ENCODE data around the gene ZDHHC11.

ZDHHC11 gene, protein sequence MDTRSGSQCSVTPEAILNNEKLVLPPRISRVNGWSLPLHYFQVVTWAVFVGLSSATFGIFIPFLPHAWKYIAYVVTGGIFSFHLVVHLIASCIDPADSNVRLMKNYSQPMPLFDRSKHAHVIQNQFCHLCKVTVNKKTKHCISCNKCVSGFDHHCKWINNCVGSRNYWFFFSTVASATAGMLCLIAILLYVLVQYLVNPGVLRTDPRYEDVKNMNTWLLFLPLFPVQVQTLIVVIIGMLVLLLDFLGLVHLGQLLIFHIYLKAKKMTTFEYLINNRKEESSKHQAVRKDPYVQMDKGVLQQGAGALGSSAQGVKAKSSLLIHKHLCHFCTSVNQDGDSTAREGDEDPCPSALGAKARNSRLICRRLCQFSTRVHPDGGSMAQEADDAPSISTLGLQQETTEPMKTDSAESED

GRCh38 chr5:850511-851006 lies at the start of gene ZDHHC11:
Gene ZDHHC11 (minus strand): TSS chr5:850986. CDS start chr5:850602, 384 bp downstream.
- peak in 1 of 2 donors; percentile 8 for DNase-seq

GRCh38 chr5:893711-894110 lies 42.9 kb upstream of the ZDHHC11 start:
- no peak for DNase-seq
- ATAC-seq, result no peak
- Mint-ChIP-seq H3K4me1 (peaks cover 35% of the 10 kb centered on the region), H3K27me3 (no peaks in the 10 kb centered on the region), H3K27ac (peak overlapping the region in 1 of 2 donors; percentile 93), H3K9me3 (no peaks in the 10 kb centered on the region), H3K4me3 (peak overlapping the region; percentile 74 to 81)

More at GRCh38 chr5:850511-851006, at the start of gene ZDHHC11:
- H3K4me3 Mint-ChIP-seq, result no peak within 1 kb of the TSS
- no peak for ATAC-seq
- H3K9me3 Mint-ChIP-seq, result peaks cover 0 to 7% of the 10 kb centered on the region in 2 donors
- H3K27ac Mint-ChIP-seq, result no peak within 1 kb of the TSS
- peaks cover 9% of the 10 kb centered on the region for H3K4me1 Mint-ChIP-seq
- peaks cover 21% of the 10 kb centered on the region for H3K27me3 Mint-ChIP-seq

GRCh38 chr5:893137-893506 lies 42.3 kb upstream of the ZDHHC11 start:
- H3K27me3 Mint-ChIP-seq, result no peaks in the 10 kb centered on the region
- ATAC-seq (peak; percentile 54), DNase-seq (no peak)
- H3K9me3 Mint-ChIP-seq, result no peaks in the 10 kb centered on the region
- peak overlapping the region in 1 of 2 donors; percentile 93 for H3K27ac Mint-ChIP-seq
- H3K4me1 Mint-ChIP-seq, result peaks cover 38% of the 10 kb centered on the region
- H3K4me3 Mint-ChIP-seq, result peak overlapping the region; percentile 74 to 81

DNA sequence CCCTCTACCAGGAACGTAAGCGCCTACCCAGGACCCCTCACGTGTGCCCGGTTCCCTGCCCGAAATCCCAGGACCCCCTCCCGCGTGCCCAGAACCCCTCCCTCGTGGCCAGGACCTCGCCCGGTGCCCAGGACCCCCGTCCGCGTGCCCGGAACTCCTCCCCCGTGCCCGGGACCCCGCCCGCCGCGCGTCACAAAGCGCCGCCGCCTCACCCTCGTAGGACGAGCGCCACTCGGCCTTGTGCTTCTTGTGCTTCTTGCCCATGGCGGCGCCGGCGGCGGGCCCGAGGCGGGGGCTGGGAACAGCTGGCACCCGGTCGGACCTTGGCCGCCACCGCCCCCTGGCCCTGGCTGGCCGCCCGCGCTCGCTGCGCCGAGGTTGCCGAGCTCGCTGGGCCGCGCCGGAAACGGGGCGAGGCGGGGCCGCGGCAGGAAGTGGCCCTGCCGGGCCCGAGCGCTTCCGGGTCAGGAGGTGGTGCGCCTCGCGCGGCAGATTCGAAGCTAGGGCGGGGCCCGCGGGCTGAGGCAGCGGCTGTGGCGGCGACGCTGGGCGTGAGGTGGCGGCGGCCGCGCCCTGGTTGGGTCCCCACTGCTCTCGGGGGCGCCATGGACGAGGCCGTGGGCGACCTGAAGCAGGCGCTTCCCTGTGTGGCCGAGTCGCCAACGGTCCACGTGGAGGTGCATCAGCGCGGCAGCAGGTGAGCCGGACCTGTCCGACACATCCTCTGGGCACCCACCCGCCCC lies 41.8 kb upstream of the ZDHHC11 start, which contains the start of the genes BRD9 and TRIP13:
Gene BRD9, minus strand, starts transcription at position 408 of the 743 bp plus-strand sequence. Its CDS starts 144 bp downstream, at position 264.
Gene TRIP13, plus strand, starts transcription at position 491 of the 743 bp plus-strand sequence. Its CDS starts 115 bp downstream, at position 606.
- H3K27me3 Mint-ChIP-seq, result no peaks in the 10 kb centered on the region
- no peaks in the 10 kb centered on the region for H3K9me3 Mint-ChIP-seq
- peaks cover 41% of the 10 kb centered on the region for H3K4me1 Mint-ChIP-seq
- H3K27ac Mint-ChIP-seq, result peak within 1 kb of the TSS; percentile 92 to 93
- ATAC-seq (peak; percentile 99), DNase-seq (peak; percentile 83 to 85)
- peak within 1 kb of the TSS; percentile 80 to 90 for H3K4me3 Mint-ChIP-seq

- H3K4me3 Mint-ChIP-seq, result peak overlapping the region; percentile 80 to 90
- peaks cover 41% of the 10 kb centered on the region for H3K4me1 Mint-ChIP-seq
- no peaks in the 10 kb centered on the region for H3K27me3 Mint-ChIP-seq
- no peaks in the 10 kb centered on the region for H3K9me3 Mint-ChIP-seq
- H3K27ac Mint-ChIP-seq, result peak overlapping the region; percentile 87 to 92
- DNase-seq, result peak in 1 of 2 donors; percentile 11
- ATAC-seq, result peak; percentile 7
These were observed 41.1 kb upstream of the ZDHHC11 start for GRCh38 chr5:891837-892393.

- peak overlapping the region; percentile 80 to 90 for H3K4me3 Mint-ChIP-seq
- no peaks in the 10 kb centered on the region for H3K9me3 Mint-ChIP-seq
- DNase-seq, result no peak
- H3K27me3 Mint-ChIP-seq, result no peaks in the 10 kb centered on the region
- no peak for ATAC-seq
- H3K4me1 Mint-ChIP-seq, result peaks cover 41% of the 10 kb centered on the region
- peak overlapping the region; percentile 87 to 92 for H3K27ac Mint-ChIP-seq
These were observed 40.5 kb upstream of the ZDHHC11 start for GRCh38 chr5:891117-891836.

- ATAC-seq (no peak), DNase-seq (no peak)
- peaks cover 40% of the 10 kb centered on the region for H3K4me1 Mint-ChIP-seq
- H3K9me3 Mint-ChIP-seq, result no peaks in the 10 kb centered on the region
- no peak overlapping the region for H3K27ac Mint-ChIP-seq
- H3K4me3 Mint-ChIP-seq, result no peak overlapping the region
- no peaks in the 10 kb centered on the region for H3K27me3 Mint-ChIP-seq
These were observed 38.4 kb upstream of the ZDHHC11 start for GRCh38 chr5:889075-889710.

GRCh38 chr5:888638-889035 lies 37.9 kb upstream of the ZDHHC11 start:
- peaks cover 0 to under 1% of the 10 kb centered on the region in 2 donors for H3K9me3 Mint-ChIP-seq
- DNase-seq (no peak), ATAC-seq (no peak)
- no peak overlapping the region for H3K4me3 Mint-ChIP-seq
- no peaks in the 10 kb centered on the region for H3K27me3 Mint-ChIP-seq
- no peak overlapping the region for H3K27ac Mint-ChIP-seq
- H3K4me1 Mint-ChIP-seq, result peaks cover 34% of the 10 kb centered on the region

DNA sequence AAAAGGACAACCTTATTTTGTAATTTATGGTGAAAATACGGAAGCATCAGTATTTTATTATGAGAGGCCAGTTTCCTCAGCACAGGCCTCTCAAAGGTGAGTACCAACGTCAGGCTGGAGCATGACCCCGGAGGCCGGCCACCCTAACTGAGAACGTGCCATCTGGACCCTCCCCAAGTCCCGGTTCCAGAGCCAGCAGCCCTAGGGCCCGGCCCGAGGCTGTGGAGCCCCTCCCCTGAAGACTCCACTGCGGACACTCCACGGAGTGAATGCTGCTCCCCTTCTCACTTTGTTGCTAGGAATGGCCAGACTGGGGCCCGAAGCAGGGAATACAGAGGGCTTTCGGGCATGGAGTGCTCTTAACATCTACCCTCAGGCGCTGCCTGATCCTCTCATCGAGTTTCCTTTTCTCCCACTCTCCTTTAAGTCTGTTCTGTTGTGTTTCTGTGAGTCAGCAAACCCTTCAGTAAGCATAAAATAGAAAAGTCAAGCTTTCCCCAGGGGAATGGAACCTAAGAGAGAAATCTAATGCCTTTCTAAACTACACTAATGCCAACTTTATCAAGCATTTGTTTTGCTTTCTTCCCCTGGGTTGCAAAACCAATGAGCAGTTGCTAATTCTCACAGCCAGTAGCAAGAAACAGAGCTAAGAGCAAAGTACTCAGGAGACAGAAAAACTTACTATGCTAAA lies 37.3 kb upstream of the ZDHHC11 start:
- Mint-ChIP-seq H3K27me3 (no peaks in the 10 kb centered on the region), H3K9me3 (peaks cover under 1 to 6% of the 10 kb centered on the region in 2 donors), H3K4me3 (no peak overlapping the region), H3K27ac (no peak overlapping the region), H3K4me1 (peaks cover 32% of the 10 kb centered on the region)
- DNase-seq, result no peak
- ATAC-seq, result no peak

- Mint-ChIP-seq H3K4me1 (peaks cover 43% of the 10 kb centered on the region), H3K4me3 (no peak overlapping the region), H3K27ac (no peak overlapping the region), H3K27me3 (no peaks in the 10 kb centered on the region), H3K9me3 (peaks cover 10 to 17% of the 10 kb centered on the region in 2 donors)
- no peak for ATAC-seq
- no peak for DNase-seq
These were observed 36.0 kb upstream of the ZDHHC11 start for GRCh38 chr5:886716-887325.

DNA sequence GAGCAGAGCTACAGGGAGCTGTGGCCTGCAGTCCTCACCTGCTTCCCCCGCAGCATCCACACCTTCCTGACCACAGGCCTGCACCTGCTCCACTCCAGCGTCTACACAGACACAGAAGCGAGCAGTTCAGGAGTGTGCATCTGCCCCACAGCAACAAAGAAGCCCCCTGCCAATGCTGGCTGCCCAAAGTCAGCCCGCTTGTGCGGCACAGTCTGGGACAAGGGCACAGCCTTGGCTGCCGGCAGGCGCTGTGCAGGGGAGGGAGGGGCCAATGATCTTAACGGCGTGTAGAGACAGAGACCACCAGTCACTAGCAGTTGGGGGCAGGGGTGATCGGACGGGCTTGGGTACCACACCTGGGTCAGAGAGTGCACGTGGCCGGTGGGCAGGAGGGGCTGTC lies 35.2 kb upstream of the ZDHHC11 start:
- ATAC-seq, result no peak
- H3K4me3 Mint-ChIP-seq, result no peak overlapping the region
- peaks cover 42% of the 10 kb centered on the region for H3K4me1 Mint-ChIP-seq
- no peak for DNase-seq
- H3K27me3 Mint-ChIP-seq, result no peaks in the 10 kb centered on the region
- H3K9me3 Mint-ChIP-seq, result peaks cover 10 to 17% of the 10 kb centered on the region in 2 donors
- no peak overlapping the region for H3K27ac Mint-ChIP-seq

DNA sequence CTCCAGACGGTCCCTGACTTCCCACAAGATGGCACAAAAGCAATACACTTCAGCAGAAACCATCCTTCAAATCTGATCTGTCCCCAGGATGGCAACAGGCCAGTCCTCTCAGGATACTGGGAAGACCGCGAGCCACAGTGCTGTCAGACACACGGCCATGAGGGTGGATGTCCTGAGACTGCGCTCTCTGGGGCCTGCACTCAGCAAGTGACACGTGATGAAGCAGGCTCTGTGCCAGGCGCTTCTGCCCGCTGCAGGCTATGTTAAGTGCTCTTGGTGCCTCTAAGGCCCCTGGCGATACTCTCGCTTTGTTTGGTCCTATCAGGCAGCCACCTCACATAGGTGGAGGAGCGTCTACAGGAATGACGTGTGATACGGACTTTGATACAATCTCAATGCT lies 34.7 kb upstream of the ZDHHC11 start:
- peaks cover 37% of the 10 kb centered on the region for H3K4me1 Mint-ChIP-seq
- H3K27ac Mint-ChIP-seq, result peak overlapping the region in 1 of 2 donors; percentile 51

GRCh38 chr5:885127-885442 lies 34.3 kb upstream of the ZDHHC11 start:
- H3K4me1 Mint-ChIP-seq, result peaks cover 34% of the 10 kb centered on the region
- peaks cover 10 to 17% of the 10 kb centered on the region in 2 donors for H3K9me3 Mint-ChIP-seq
- H3K27ac Mint-ChIP-seq, result no peak overlapping the region
- no peak for ATAC-seq
- no peak overlapping the region for H3K4me3 Mint-ChIP-seq
- DNase-seq, result no peak
- H3K27me3 Mint-ChIP-seq, result no peaks in the 10 kb centered on the region

More for the DNA sequence above, 34.7 kb upstream of the ZDHHC11 start:
- Mint-ChIP-seq H3K27me3 (no peaks in the 10 kb centered on the region), H3K9me3 (peaks cover 10 to 17% of the 10 kb centered on the region in 2 donors), H3K4me3 (no peak overlapping the region)
- ATAC-seq, result no peak
- DNase-seq, result no peak

Data from stimulated activated naive CD8-positive, alpha-beta T cell treated with anti-CD3 and anti-CD28 coated beads, Interleukin-15, amount 100 ng/mL, for 72 hours (primary cell).